ENCODE data around the gene MTMR1.

Gene MTMR1

GRCh38 chrX:150692831-150693724 lies at the start of gene MTMR1:
MTMR1 (plus strand) TSS chrX:150693396; CDS start chrX:150693531, 135 bp downstream.
- peak; percentile 71 for DNase-seq

GRCh38 chrX:150643958-150644357 lies 49.2 kb upstream of the MTMR1 start:
- DNase-seq: no peak

GRCh38 chrX:150644422-150644821 lies 48.8 kb upstream of the MTMR1 start:
- no peak for DNase-seq

GRCh38 chrX:150647331-150647730 lies 45.9 kb upstream of the MTMR1 start:
- no peak for DNase-seq

GRCh38 chrX:150648296-150648940 lies 44.8 kb upstream of the MTMR1 start:
- DNase-seq: no peak

GRCh38 chrX:150649096-150649870 lies 43.9 kb upstream of the MTMR1 start:
- no peak for DNase-seq

GRCh38 chrX:150651906-150652305 lies 41.3 kb upstream of the MTMR1 start:
- no peak for DNase-seq

- no peak for DNase-seq
Observed at GRCh38 chrX:150655788-150656187, 37.4 kb upstream of the MTMR1 start.

- no peak for DNase-seq
Observed at GRCh38 chrX:150663073-150663472, 30.1 kb upstream of the MTMR1 start.

- no peak for DNase-seq
Observed at GRCh38 chrX:150664290-150664689, 28.9 kb upstream of the MTMR1 start.

- DNase-seq: no peak
Observed at GRCh38 chrX:150676221-150676620, 17.0 kb upstream of the MTMR1 start.

- no peak for DNase-seq
Observed at GRCh38 chrX:150680974-150681373, 12.2 kb upstream of the MTMR1 start.

- DNase-seq: no peak
Observed at GRCh38 chrX:150683112-150683511, 10.1 kb upstream of the MTMR1 start.

GRCh38 chrX:150683536-150684146 lies 9.6 kb upstream of the MTMR1 start:
- no peak for DNase-seq

- no peak for DNase-seq
Observed at GRCh38 chrX:150688911-150689451, 4.2 kb upstream of the MTMR1 start.

GRCh38 chrX:150690126-150690525 lies 3.1 kb upstream of the MTMR1 start:
- no peak for DNase-seq

- DNase-seq: peak; percentile 25
Observed at GRCh38 chrX:150692296-150692695, 900 bp upstream of the MTMR1 start.

- DNase-seq: peak; percentile 54
Observed at GRCh38 chrX:150693725-150694574, 754 bp downstream of the MTMR1 start.

- peak; percentile 28 for DNase-seq
Observed at GRCh38 chrX:150694738-150695410, 1.7 kb downstream of the MTMR1 start.

- no peak for DNase-seq
Observed at GRCh38 chrX:150696331-150696730, 3.1 kb downstream of the MTMR1 start.

GRCh38 chrX:150696866-150697265 lies 3.7 kb downstream of the MTMR1 start:
- no peak for DNase-seq
